ENCODE results near the gene C10orf120. TPM values are rescaled to one million over a fixed set of nuclear protein-coding genes. Genes with fewer than 3 reads are reported as not detected.

The C10orf120 gene
- total RNA-seq, 1 donor, result not detected

- Histone ChIP-seq H4K20me1 (ENCODE audit: insufficient read depth, low read length) (no peaks in the 10 kb centered on the region), H3K27me3 (ENCODE audit: insufficient read depth, low read length) (peaks cover 23% of the 10 kb centered on the region), H3K36me3 (ENCODE audit: insufficient read depth, low read length) (no peaks in the 10 kb centered on the region), H3K4me3 (ENCODE audit: insufficient read depth, low read length) (no peak overlapping the region), H3K4me1 (ENCODE audit: insufficient read depth, low read length) (peaks cover 22% of the 10 kb centered on the region), H2AFZ (ENCODE audit: low read length) (no peak overlapping the region), H3K9me3 (ENCODE audit: low read depth, low read length) (no peaks in the 10 kb centered on the region), H3K79me2 (ENCODE audit: insufficient read depth, low read length) (no peaks in the 10 kb centered on the region), H3K27ac (ENCODE audit: low read depth, low read length) (no peak overlapping the region), H3K4me2 (ENCODE audit: insufficient read depth, low read length) (peak overlapping the region; percentile 14)
- TF ChIP-seq, protein P1, sequence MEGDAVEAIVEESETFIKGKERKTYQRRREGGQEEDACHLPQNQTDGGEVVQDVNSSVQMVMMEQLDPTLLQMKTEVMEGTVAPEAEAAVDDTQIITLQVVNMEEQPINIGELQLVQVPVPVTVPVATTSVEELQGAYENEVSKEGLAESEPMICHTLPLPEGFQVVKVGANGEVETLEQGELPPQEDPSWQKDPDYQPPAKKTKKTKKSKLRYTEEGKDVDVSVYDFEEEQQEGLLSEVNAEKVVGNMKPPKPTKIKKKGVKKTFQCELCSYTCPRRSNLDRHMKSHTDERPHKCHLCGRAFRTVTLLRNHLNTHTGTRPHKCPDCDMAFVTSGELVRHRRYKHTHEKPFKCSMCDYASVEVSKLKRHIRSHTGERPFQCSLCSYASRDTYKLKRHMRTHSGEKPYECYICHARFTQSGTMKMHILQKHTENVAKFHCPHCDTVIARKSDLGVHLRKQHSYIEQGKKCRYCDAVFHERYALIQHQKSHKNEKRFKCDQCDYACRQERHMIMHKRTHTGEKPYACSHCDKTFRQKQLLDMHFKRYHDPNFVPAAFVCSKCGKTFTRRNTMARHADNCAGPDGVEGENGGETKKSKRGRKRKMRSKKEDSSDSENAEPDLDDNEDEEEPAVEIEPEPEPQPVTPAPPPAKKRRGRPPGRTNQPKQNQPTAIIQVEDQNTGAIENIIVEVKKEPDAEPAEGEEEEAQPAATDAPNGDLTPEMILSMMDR (IDR thresholded peaks at IDR 0.05; ENCODE audit: extremely low read depth, low read depth, low read length), result no peak
- peak; percentile 56 for DNase-seq (ENCODE audit: insufficient read length, low spot score, missing footprints)
Observed at GRCh38 chr10:122655524-122656307, 43.9 kb downstream of the C10orf120 start.

DNA sequence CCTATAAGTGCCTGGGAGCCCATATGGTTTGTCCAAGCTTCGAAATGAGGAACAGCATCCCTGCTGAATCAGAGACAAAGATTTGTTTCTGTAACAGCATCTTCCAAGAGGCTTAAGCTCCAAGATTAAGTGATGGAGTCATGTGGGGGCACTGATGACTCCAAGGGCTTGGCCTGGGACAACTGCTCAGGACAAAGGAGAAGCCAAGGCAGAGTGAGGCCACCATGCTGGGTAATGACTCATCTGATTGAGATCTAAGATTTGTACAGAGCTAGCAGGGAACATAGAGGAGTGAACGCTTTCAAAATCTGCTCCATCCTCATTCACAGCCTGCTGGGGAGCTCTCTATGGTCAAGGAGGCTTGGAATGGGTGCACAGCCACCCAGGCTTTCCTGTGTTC lies 49.3 kb downstream of the C10orf120 start:
- Histone ChIP-seq H3K27ac (ENCODE audit: low read depth, low read length) (no peak overlapping the region), H3K79me2 (ENCODE audit: insufficient read depth, low read length) (no peaks in the 10 kb centered on the region), H4K20me1 (ENCODE audit: insufficient read depth, low read length) (no peaks in the 10 kb centered on the region), H3K4me1 (ENCODE audit: insufficient read depth, low read length) (no peaks in the 10 kb centered on the region), H3K4me3 (ENCODE audit: insufficient read depth, low read length) (no peak overlapping the region), H3K36me3 (ENCODE audit: insufficient read depth, low read length) (no peaks in the 10 kb centered on the region), H3K4me2 (ENCODE audit: insufficient read depth, low read length) (no peak overlapping the region), H2AFZ (ENCODE audit: low read length) (no peak overlapping the region), H3K9me3 (ENCODE audit: low read depth, low read length) (no peaks in the 10 kb centered on the region), H3K27me3 (ENCODE audit: insufficient read depth, low read length) (peaks cover 41% of the 10 kb centered on the region)
- TF ChIP-seq, protein P1 (IDR thresholded peaks at IDR 0.05; ENCODE audit: extremely low read depth, low read depth, low read length), result no peak
- no peak for DNase-seq (ENCODE audit: insufficient read length, low spot score, missing footprints)

DNA sequence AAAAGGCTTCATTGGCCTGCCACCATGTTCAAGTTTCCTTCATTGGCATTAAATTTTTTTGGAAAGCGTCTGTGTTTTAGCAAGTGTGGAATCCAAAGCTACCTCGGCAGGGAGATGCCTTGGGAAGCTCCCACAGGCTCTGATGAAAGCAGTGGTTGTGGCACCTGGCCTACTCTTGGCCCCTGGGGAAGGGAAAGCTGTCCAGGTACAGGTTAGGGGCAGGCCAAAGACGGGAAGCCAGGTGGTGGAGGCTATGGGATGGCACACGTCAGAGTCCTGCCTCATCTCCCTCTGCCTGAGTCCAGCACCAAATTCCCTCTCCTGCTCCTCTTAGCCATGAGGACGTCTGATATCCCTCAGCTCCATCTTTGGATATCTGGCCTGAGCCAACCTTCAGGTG lies 49.7 kb downstream of the C10orf120 start:
- Histone ChIP-seq H4K20me1 (ENCODE audit: insufficient read depth, low read length) (no peaks in the 10 kb centered on the region), H3K4me3 (ENCODE audit: insufficient read depth, low read length) (no peak overlapping the region), H3K4me1 (ENCODE audit: insufficient read depth, low read length) (no peaks in the 10 kb centered on the region), H2AFZ (ENCODE audit: low read length) (no peak overlapping the region), H3K36me3 (ENCODE audit: insufficient read depth, low read length) (no peaks in the 10 kb centered on the region), H3K27me3 (ENCODE audit: insufficient read depth, low read length) (peaks cover 41% of the 10 kb centered on the region), H3K79me2 (ENCODE audit: insufficient read depth, low read length) (no peaks in the 10 kb centered on the region), H3K4me2 (ENCODE audit: insufficient read depth, low read length) (no peak overlapping the region), H3K27ac (ENCODE audit: low read depth, low read length) (no peak overlapping the region), H3K9me3 (ENCODE audit: low read depth, low read length) (no peaks in the 10 kb centered on the region)
- DNase-seq (ENCODE audit: insufficient read length, low spot score, missing footprints), result no peak
- TF ChIP-seq, protein P1 (IDR thresholded peaks at IDR 0.05; ENCODE audit: extremely low read depth, low read depth, low read length), result no peak

- Histone ChIP-seq H3K9me3 (ENCODE audit: low read depth, low read length) (no peaks in the 10 kb centered on the region), H3K79me2 (ENCODE audit: insufficient read depth, low read length) (no peaks in the 10 kb centered on the region), H3K36me3 (ENCODE audit: insufficient read depth, low read length) (no peaks in the 10 kb centered on the region), H4K20me1 (ENCODE audit: insufficient read depth, low read length) (no peaks in the 10 kb centered on the region), H3K27ac (ENCODE audit: low read depth, low read length) (no peak overlapping the region), H3K27me3 (ENCODE audit: insufficient read depth, low read length) (peaks cover 41% of the 10 kb centered on the region), H3K4me3 (ENCODE audit: insufficient read depth, low read length) (no peak overlapping the region), H3K4me2 (ENCODE audit: insufficient read depth, low read length) (no peak overlapping the region), H2AFZ (ENCODE audit: low read length) (no peak overlapping the region), H3K4me1 (ENCODE audit: insufficient read depth, low read length) (no peaks in the 10 kb centered on the region)
- DNase-seq (ENCODE audit: insufficient read length, low spot score, missing footprints), result peak; percentile 87
- TF ChIP-seq, protein P1 (IDR thresholded peaks at IDR 0.05; ENCODE audit: extremely low read depth, low read depth, low read length), result peak; percentile 82
Observed at GRCh38 chr10:122648599-122649428, 50.8 kb downstream of the C10orf120 start.
